ENCODE results near the gene CCR7.

GRCh38 chr17:40524243-40524965, 40.9 kb downstream of the CCR7 start:
- TF ChIP-seq POLR2A (IDR thresholded peaks at IDR 0.05): no peak
- TF ChIP-seq, protein P1, sequence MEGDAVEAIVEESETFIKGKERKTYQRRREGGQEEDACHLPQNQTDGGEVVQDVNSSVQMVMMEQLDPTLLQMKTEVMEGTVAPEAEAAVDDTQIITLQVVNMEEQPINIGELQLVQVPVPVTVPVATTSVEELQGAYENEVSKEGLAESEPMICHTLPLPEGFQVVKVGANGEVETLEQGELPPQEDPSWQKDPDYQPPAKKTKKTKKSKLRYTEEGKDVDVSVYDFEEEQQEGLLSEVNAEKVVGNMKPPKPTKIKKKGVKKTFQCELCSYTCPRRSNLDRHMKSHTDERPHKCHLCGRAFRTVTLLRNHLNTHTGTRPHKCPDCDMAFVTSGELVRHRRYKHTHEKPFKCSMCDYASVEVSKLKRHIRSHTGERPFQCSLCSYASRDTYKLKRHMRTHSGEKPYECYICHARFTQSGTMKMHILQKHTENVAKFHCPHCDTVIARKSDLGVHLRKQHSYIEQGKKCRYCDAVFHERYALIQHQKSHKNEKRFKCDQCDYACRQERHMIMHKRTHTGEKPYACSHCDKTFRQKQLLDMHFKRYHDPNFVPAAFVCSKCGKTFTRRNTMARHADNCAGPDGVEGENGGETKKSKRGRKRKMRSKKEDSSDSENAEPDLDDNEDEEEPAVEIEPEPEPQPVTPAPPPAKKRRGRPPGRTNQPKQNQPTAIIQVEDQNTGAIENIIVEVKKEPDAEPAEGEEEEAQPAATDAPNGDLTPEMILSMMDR (IDR thresholded peaks at IDR 0.05 in 4 of 5, conservative IDR thresholded peaks at IDR 0.05 in 1 of 5): no peak

Measured in gastrocnemius medialis (tissue), 4 donors.